ENCODE results near the gene EYA4.

GRCh38 chr6:133223452-133224029 lies 17.6 kb upstream of the EYA4 start:
- TF ChIP-seq, protein P1, sequence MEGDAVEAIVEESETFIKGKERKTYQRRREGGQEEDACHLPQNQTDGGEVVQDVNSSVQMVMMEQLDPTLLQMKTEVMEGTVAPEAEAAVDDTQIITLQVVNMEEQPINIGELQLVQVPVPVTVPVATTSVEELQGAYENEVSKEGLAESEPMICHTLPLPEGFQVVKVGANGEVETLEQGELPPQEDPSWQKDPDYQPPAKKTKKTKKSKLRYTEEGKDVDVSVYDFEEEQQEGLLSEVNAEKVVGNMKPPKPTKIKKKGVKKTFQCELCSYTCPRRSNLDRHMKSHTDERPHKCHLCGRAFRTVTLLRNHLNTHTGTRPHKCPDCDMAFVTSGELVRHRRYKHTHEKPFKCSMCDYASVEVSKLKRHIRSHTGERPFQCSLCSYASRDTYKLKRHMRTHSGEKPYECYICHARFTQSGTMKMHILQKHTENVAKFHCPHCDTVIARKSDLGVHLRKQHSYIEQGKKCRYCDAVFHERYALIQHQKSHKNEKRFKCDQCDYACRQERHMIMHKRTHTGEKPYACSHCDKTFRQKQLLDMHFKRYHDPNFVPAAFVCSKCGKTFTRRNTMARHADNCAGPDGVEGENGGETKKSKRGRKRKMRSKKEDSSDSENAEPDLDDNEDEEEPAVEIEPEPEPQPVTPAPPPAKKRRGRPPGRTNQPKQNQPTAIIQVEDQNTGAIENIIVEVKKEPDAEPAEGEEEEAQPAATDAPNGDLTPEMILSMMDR (IDR thresholded peaks at IDR 0.05 in 8 of 11, conservative IDR thresholded peaks at IDR 0.05 in 3 of 11), result no peak
- TF ChIP-seq POLR2A (IDR thresholded peaks at IDR 0.05), result no peak
